CD14-positive monocyte (primary cell): ENCODE results near the gene SIGLEC10. TPM values are rescaled to one million over a fixed set of nuclear protein-coding genes. Genes with fewer than 3 reads are reported as not detected.
"Not testable (repeated sequence)": the region's sequence is repeated elsewhere in the genome, so short reads cannot be mapped to it uniquely, and the experiment has no call there.

ENCODE experiments used
- DNase-seq, 3 donors: peaks; one replicate each; pipeline ENCODE4 v3.0.0-alpha.2; 2011 to 2022
- H2AFZ ChIP-seq: 2 replicates; pipeline ENCODE4 v1.6.0; 2012; ENCODE audit warnings: mild to moderate bottlenecking, low read depth, low read length, inconsistent platforms; ENCODE audit not compliant: insufficient read depth, poor library complexity, severe bottlenecking
- H3K27ac ChIP-seq, 2 donors: 1 replicate in 1 of 2; 2 replicates in 1 of 2; pipeline ENCODE4 v1.5.1; 2012 to 2013; ENCODE audit warnings: low read length in 2 of 2, control low read depth in 1 of 2, inconsistent platforms in 1 of 2, low read depth in 1 of 2, mild to moderate bottlenecking in 1 of 2
- H3K27me3 ChIP-seq, 2 donors: one replicate each; pipeline versions ENCODE4 v1.6.0 to v1.6.1; 2011 to 2013; ENCODE audit warnings: low read length in 2 of 2; ENCODE audit not compliant: control insufficient read depth in 2 of 2, insufficient read depth in 2 of 2
- H3K36me3 ChIP-seq, 2 donors: replicated peaks in 1 of 2; 1 replicate in 1 of 2; 2 replicates in 1 of 2; pipeline versions ENCODE4 v1.5.1 to v1.6.1; 2012 to 2013; ENCODE audit warnings: low read length in 2 of 2, control low read depth in 1 of 2, inconsistent platforms in 1 of 2, mild to moderate bottlenecking in 1 of 2; ENCODE audit not compliant: insufficient read depth in 2 of 2, control insufficient read depth in 1 of 2
- H3K4me1 ChIP-seq, 2 donors: 1 replicate in 1 of 2; 2 replicates in 1 of 2; pipeline versions ENCODE4 v1.5.1 to v1.6.1; 2012 to 2013; ENCODE audit warnings: low read length in 2 of 2, control low read depth in 1 of 2, inconsistent platforms in 1 of 2, mild to moderate bottlenecking in 1 of 2, moderate library complexity in 1 of 2; ENCODE audit not compliant: insufficient read depth in 2 of 2, control insufficient read depth in 1 of 2
- H3K4me2 ChIP-seq: replicated peaks from 2 replicates; pipeline ENCODE3; 2012; ENCODE audit warnings: low read length, moderate library complexity, mild to moderate bottlenecking; ENCODE audit not compliant: poor library complexity, severe bottlenecking; ENCODE audit errors: extremely low read depth
- H3K4me3 ChIP-seq, 3 experiments: fragments of 200-600 bp in 1 of 3; sonication (generic) in 1 of 3; replicated peaks in 1 of 3; 1 replicate in 2 of 3; 2 replicates in 1 of 3; pipeline ENCODE4 v1.5.1; 2011 to 2013; ENCODE audit warnings: low read length in 3 of 3, mild to moderate bottlenecking in 3 of 3, control low read depth in 2 of 3, low read depth in 2 of 3, inconsistent platforms in 1 of 3, moderate library complexity in 1 of 3
- H3K79me2 ChIP-seq: 2 replicates; pipeline ENCODE4 v1.6.0; 2012; ENCODE audit warnings: mild to moderate bottlenecking, control low read depth, inconsistent platforms, low read length, moderate library complexity; ENCODE audit not compliant: insufficient read depth
- H3K9ac ChIP-seq: 2 replicates; pipeline ENCODE4 v1.6.0; 2017; ENCODE audit warnings: low read length, mild to moderate bottlenecking; ENCODE audit not compliant: insufficient read depth, poor library complexity, severe bottlenecking
- H3K9me3 ChIP-seq, 2 donors: replicated peaks in 1 of 2; 1 replicate in 1 of 2; 2 replicates in 1 of 2; pipeline versions ENCODE4 v1.5.1 to v1.6.1; 2012 to 2013; ENCODE audit warnings: low read length in 2 of 2, control low read depth in 1 of 2; ENCODE audit not compliant: control insufficient read depth in 1 of 2, insufficient read depth in 1 of 2
- H4K20me1 ChIP-seq: 2 replicates; pipeline ENCODE4 v1.6.0; 2012; ENCODE audit warnings: mild to moderate bottlenecking, low read length, control low read depth, moderate library complexity; ENCODE audit not compliant: insufficient read depth
- H3K27ac Mint-ChIP-seq, 7 donors: one replicate each; pipeline ENCODE4 v1.8.0; 2020; ENCODE audit warnings: mild to moderate bottlenecking in 7 of 7, mixed read lengths in 7 of 7, moderate library complexity in 6 of 7, inconsistent platforms in 2 of 7
- H3K27me3 Mint-ChIP-seq, 3 donors: one replicate each; pipeline ENCODE4 v1.8.0; 2021 to 2022; ENCODE audit warnings: low read depth in 3 of 3, mild to moderate bottlenecking in 3 of 3, mixed read lengths in 3 of 3, moderate library complexity in 3 of 3, inconsistent platforms in 1 of 3
- H3K36me3 Mint-ChIP-seq, 2 donors: one replicate each; pipeline ENCODE4 v1.8.0; 2020; ENCODE audit warnings: mixed read lengths in 2 of 2, inconsistent platforms in 1 of 2, mild to moderate bottlenecking in 1 of 2
- H3K4me1 Mint-ChIP-seq: one replicate; pipeline ENCODE4 v1.8.0; 2020; ENCODE audit warnings: mild to moderate bottlenecking, mixed read lengths
- H3K4me3 Mint-ChIP-seq, 2 donors: one replicate each; pipeline ENCODE4 v1.8.0; 2020; ENCODE audit warnings: mild to moderate bottlenecking in 2 of 2, mixed read lengths in 2 of 2, moderate library complexity in 1 of 2
- H3K9me3 Mint-ChIP-seq, 7 donors: one replicate each; pipeline ENCODE4 v1.8.0; 2020 to 2022; ENCODE audit warnings: mixed read lengths in 7 of 7, mild to moderate bottlenecking in 6 of 7, moderate library complexity in 6 of 7, inconsistent platforms in 2 of 7
- whole genome bisulfite sequencing: methylation state at CpG from one replicate; pipeline ENCODE4 v1.1.5; 2013; ENCODE audit warnings: missing lambda C conversion rate; ENCODE audit not compliant: insufficient coverage; 5-methylcytosine and 5-hydroxymethylcytosine counted together
- intact Hi-C, 2 donors: fragments of 100-400 bp; cut with micrococcal nuclease; formaldehyde crosslinking; loops; one replicate each; pipeline versions ENCODE4 v1.15.0 to v1.15.1; 2023
- polyA plus RNA-seq, 3 donors: library from polyadenylated mRNA; depleted of rRNA in 1 of 3; unstranded in 2 of 3; stranded (reverse) in 1 of 3; fragments of 300-500 nt in 2 of 3; fragments of >200 nt in 1 of 3; fragmentation: Illumina TruSeq in 2 of 3; gene quantifications; 1 replicate in 2 of 3; 2 replicates in 1 of 3; pipeline ENCODE4 v1.2.3, GENCODE V29; 2012 to 2021
- TF ChIP-seq, protein P1 (sequence below): fragments of 200-600 bp; IDR thresholded peaks from one replicate; pipeline ENCODE4 v1.8.0; 2022; ENCODE audit warnings: antibody characterized with exemption, mild to moderate bottlenecking

SIGLEC10 gene
- polyA plus RNA-seq, 3 donors = 16.6 to 114 (median 64.9) TPM

DNA sequence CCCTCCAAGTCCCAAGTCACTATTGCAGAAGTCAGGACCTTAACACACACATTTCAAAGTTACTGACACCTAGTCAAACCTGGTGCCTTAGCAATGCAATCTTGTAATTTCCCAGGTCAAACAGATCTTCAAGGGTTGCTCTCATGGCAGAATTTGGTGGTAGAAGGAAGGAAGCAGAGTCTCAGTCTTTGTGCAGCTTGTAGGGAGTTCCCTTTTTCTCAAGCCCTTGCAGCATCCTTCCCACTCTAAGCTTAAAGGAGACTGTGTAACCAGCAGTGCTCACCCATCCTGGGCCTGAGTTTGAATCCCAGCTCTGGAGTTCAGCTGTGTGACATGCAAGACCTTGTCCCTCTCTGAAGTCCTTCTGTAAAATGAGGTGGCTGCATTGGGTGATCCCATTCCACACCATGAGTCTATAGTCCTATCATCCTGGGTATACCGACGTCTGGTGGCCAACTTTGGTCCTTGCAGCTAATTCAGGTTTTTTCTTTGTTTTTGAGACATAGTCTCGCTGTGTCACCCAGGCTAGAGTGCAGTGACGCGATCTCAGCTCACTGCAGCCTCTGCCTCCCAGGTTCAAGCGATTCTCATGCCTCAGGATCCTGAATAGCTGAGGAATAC, 9.8 kb downstream of the SIGLEC10 start:
- H3K4me2 ChIP-seq = peak overlapping the region; percentile 47

GRCh38 chr19:51402117-51402516, 15.3 kb downstream of the SIGLEC10 start:
- H2AFZ ChIP-seq = no peak overlapping the region
- H3K27me3 Mint-ChIP-seq = peaks cover 0 to 2% (median 0%) of the 10 kb centered on the region in 3 donors
- peaks cover 16 to 26% of the 10 kb centered on the region in 2 donors for H3K9me3 ChIP-seq
- no peak overlapping the region for H3K27ac Mint-ChIP-seq
- no peaks in the 10 kb centered on the region for H3K36me3 ChIP-seq
- H4K20me1 ChIP-seq = no peaks in the 10 kb centered on the region
- H3K9me3 Mint-ChIP-seq = peaks cover 19 to 29% (median 25%) of the 10 kb centered on the region in 7 donors
- H3K36me3 Mint-ChIP-seq = peaks cover 5 to 18% of the 10 kb centered on the region in 2 donors
- peaks cover 22% of the 10 kb centered on the region for H3K4me1 Mint-ChIP-seq
- H3K4me3 ChIP-seq = no peak overlapping the region
- H3K4me2 ChIP-seq = no peak overlapping the region
- no peak overlapping the region for H3K4me3 Mint-ChIP-seq
- TF ChIP-seq, protein P1, sequence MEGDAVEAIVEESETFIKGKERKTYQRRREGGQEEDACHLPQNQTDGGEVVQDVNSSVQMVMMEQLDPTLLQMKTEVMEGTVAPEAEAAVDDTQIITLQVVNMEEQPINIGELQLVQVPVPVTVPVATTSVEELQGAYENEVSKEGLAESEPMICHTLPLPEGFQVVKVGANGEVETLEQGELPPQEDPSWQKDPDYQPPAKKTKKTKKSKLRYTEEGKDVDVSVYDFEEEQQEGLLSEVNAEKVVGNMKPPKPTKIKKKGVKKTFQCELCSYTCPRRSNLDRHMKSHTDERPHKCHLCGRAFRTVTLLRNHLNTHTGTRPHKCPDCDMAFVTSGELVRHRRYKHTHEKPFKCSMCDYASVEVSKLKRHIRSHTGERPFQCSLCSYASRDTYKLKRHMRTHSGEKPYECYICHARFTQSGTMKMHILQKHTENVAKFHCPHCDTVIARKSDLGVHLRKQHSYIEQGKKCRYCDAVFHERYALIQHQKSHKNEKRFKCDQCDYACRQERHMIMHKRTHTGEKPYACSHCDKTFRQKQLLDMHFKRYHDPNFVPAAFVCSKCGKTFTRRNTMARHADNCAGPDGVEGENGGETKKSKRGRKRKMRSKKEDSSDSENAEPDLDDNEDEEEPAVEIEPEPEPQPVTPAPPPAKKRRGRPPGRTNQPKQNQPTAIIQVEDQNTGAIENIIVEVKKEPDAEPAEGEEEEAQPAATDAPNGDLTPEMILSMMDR = no peak
- H3K79me2 ChIP-seq = peaks cover 3% of the 10 kb centered on the region
- DNase-seq = no peak
- intact Hi-C loops = no loop called here
- WGBS = 98% methylated on average over 9 of the region's 9 CpGs
- no peak overlapping the region for H3K27ac ChIP-seq
- H3K27me3 ChIP-seq = no peaks in the 10 kb centered on the region
- H3K9ac ChIP-seq = no peak overlapping the region
- H3K4me1 ChIP-seq = peaks cover 22 to 23% of the 10 kb centered on the region in 2 donors

More for the DNA sequence above, 9.8 kb downstream of the SIGLEC10 start:
- WGBS = 47% methylated on average over 5 of the region's 6 CpGs
- peak; percentile 88 to 98 (median 92) for DNase-seq
- Histone ChIP-seq H3K79me2 (no peaks in the 10 kb centered on the region), H3K36me3 (peaks cover 3 to 10% of the 10 kb centered on the region in 2 donors), H2AFZ (no peak overlapping the region), H3K4me3 (peak overlapping the region in 1 of 3 experiments; percentile 51), H3K27me3 (no peaks in the 10 kb centered on the region), H3K9ac (peak overlapping the region; percentile 48), H3K4me1 (peaks cover 48 to 50% of the 10 kb centered on the region in 2 donors), H3K27ac (peak overlapping the region; percentile 85 to 92), H3K9me3 (peaks cover 2 to 11% of the 10 kb centered on the region in 2 donors), H4K20me1 (no peaks in the 10 kb centered on the region)
- H3K4me3 Mint-ChIP-seq = peak overlapping the region in 1 of 2 donors; percentile 26
- peaks cover 6 to 18% (median 12%) of the 10 kb centered on the region in 7 donors for H3K9me3 Mint-ChIP-seq
- peaks cover 16 to 31% of the 10 kb centered on the region in 2 donors for H3K36me3 Mint-ChIP-seq
- TF ChIP-seq, protein P1 = peak; percentile 32
- peaks cover 45% of the 10 kb centered on the region for H3K4me1 Mint-ChIP-seq
- H3K27me3 Mint-ChIP-seq = peaks cover 0 to 2% (median 0%) of the 10 kb centered on the region in 3 donors
- peak overlapping the region; percentile 88 to 98 (median 95) for H3K27ac Mint-ChIP-seq
- intact Hi-C loops = no loop called here

- Mint-ChIP-seq H3K9me3 (peaks cover 19 to 27% (median 24%) of the 10 kb centered on the region in 7 donors), H3K4me1 (peaks cover 22% of the 10 kb centered on the region), H3K36me3 (peaks cover 5 to 18% of the 10 kb centered on the region in 2 donors)
- not testable (repeated sequence) for H3K4me3 Mint-ChIP-seq, H3K36me3 ChIP-seq, H3K4me2 ChIP-seq, DNase-seq, H4K20me1 ChIP-seq, H3K9ac ChIP-seq, H3K27me3 ChIP-seq, H3K27ac ChIP-seq, H3K27ac Mint-ChIP-seq, H3K79me2 ChIP-seq, H3K4me3 ChIP-seq, H2AFZ ChIP-seq, H3K27me3 Mint-ChIP-seq
- Histone ChIP-seq H3K4me1 (peaks cover 18 to 22% of the 10 kb centered on the region in 2 donors), H3K9me3 (peaks cover 16 to 26% of the 10 kb centered on the region in 2 donors)
- intact Hi-C loops = loop anchor here (2.0 to 10.0 kb wide), 4 partner anchors 37 to 265 kb away; partner anchors contain the start of gene SIGLEC12 (in 1 of the 2)
- WGBS = 78% methylated on average over 5 of the region's 7 CpGs
Measured at GRCh38 chr19:51399936-51400335, 17.5 kb downstream of the SIGLEC10 start.
